ENCODE results near the gene CEMIP. TPM values are rescaled to one million over a fixed set of nuclear protein-coding genes. Genes with fewer than 3 reads are reported as not detected.

Gene CEMIP
- total and polyA plus RNA-seq, 2 of the 13 experiments (the other 11 are each of a cell fraction or from before 2014, with no cell fraction given), result 4.3 to 28.5 TPM

DNA sequence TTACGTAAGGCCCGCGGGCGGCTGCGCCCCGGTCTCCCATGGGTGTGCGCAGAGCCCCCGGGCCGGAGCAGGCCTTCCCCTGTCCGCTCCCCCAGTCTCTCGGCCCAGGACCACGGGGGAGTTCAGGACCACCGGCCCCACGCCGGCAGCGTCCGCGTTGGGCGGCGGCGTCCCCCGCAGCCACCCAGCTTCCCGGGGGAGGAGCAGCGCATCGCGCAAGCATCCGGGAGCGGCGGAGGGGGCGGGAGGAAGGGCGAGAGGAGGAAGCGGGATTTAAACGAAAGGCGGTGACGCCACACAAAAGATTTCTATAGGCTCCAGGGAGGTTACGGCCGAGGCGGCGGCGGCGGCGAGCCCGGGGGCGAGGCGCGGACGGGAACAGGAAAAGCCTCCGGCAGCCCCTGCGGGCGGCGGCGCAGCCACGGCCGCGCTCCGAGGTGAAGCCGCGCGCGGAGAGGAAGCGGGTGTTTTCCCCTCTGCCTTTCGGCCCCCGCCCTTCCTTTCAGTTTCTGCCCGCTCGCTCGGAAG lies 221.5 kb downstream of the CEMIP start, which contains the start of gene TLNRD1 (continued):
- TF ChIP-seq, protein P1, sequence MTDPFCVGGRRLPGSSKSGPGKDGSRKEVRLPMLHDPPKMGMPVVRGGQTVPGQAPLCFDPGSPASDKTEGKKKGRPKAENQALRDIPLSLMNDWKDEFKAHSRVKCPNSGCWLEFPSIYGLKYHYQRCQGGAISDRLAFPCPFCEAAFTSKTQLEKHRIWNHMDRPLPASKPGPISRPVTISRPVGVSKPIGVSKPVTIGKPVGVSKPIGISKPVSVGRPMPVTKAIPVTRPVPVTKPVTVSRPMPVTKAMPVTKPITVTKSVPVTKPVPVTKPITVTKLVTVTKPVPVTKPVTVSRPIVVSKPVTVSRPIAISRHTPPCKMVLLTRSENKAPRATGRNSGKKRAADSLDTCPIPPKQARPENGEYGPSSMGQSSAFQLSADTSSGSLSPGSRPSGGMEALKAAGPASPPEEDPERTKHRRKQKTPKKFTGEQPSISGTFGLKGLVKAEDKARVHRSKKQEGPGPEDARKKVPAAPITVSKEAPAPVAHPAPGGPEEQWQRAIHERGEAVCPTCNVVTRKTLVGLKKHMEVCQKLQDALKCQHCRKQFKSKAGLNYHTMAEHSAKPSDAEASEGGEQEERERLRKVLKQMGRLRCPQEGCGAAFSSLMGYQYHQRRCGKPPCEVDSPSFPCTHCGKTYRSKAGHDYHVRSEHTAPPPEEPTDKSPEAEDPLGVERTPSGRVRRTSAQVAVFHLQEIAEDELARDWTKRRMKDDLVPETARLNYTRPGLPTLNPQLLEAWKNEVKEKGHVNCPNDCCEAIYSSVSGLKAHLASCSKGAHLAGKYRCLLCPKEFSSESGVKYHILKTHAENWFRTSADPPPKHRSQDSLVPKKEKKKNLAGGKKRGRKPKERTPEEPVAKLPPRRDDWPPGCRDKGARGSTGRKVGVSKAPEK (CRISPR knock-in tag; IDR thresholded peaks at IDR 0.05; ENCODE audit: borderline replicate concordance), result no peak; the same call in 1 of the 2 replicates
- TF ChIP-seq ZBTB2 (CRISPR knock-in tag; IDR thresholded peaks at IDR 0.05; ENCODE audit: low read depth) (peak; percentile 66), NFE2 (CRISPR knock-in tag; IDR thresholded peaks at IDR 0.05) (no peak), GLI4 (CRISPR knock-in tag; IDR thresholded peaks at IDR 0.05; ENCODE audit: borderline replicate concordance) (no peak), ZNF224 (CRISPR knock-in tag; IDR thresholded peaks at IDR 0.05) (no peak), ZNF672 (CRISPR knock-in tag; IDR thresholded peaks at IDR 0.05) (peak; percentile 54; the same call in 1 of the 2 replicates), NFE2L2 (IDR thresholded peaks at IDR 0.05; ENCODE audit: low read length) (no peak), EEA1 (CRISPR knock-in tag; IDR thresholded peaks at IDR 0.05; ENCODE audit: borderline replicate concordance) (peak; percentile 68; the same call in 1 of the 2 replicates), HOXA5 (CRISPR knock-in tag; IDR thresholded peaks at IDR 0.05) (0 out of 2 replicates have a peak, but pooled peaks have one; percentile 57), TAF15 (IDR thresholded peaks at IDR 0.05; ENCODE audit: low read depth, low read length, poor library complexity, severe bottlenecking) (no peak), RFX5 (IDR thresholded peaks at IDR 0.05; ENCODE audit: low read depth, low read length) (no peak), REL (CRISPR knock-in tag; conservative IDR thresholded peaks at IDR 0.05) (no peak), SP2 (CRISPR knock-in tag; IDR thresholded peaks at IDR 0.05) (peak; percentile 57; the same call in 1 of the 2 replicates), ZNF670 (CRISPR knock-in tag; IDR thresholded peaks at IDR 0.05; ENCODE audit: borderline replicate concordance) (peak; percentile 49; the same call in 1 of the 2 replicates), SIX1 (CRISPR knock-in tag; IDR thresholded peaks at IDR 0.05; ENCODE audit: borderline replicate concordance) (no peak), PCBP1 (IDR thresholded peaks at IDR 0.05; ENCODE audit: borderline replicate concordance, low read depth, low read length) (no peak), ZNF333 (CRISPR knock-in tag; IDR thresholded peaks at IDR 0.05; ENCODE audit: borderline replicate concordance) (no peak), SSRP1 (CRISPR knock-in tag; IDR thresholded peaks at IDR 0.05) (no peak), ELK4 (CRISPR knock-in tag; IDR thresholded peaks at IDR 0.05; ENCODE audit: borderline replicate concordance) (no peak), KAT2B (IDR thresholded peaks at IDR 0.05; ENCODE audit: borderline replicate concordance, low read depth, low read length) (no peak), ATF6 (CRISPR knock-in tag; conservative IDR thresholded peaks at IDR 0.05) (no peak), TAF1 (CRISPR knock-in tag; IDR thresholded peaks at IDR 0.05) (peak; percentile 80)
